ENCODE data around the gene CCL11. TPM values are rescaled to one million over a fixed set of nuclear protein-coding genes. Genes with fewer than 3 reads are reported as not detected.

CCL11 gene
- not detected for total RNA-seq (ENCODE audit: unreplicated experiment)
- long read RNA-seq: 0 reads

- no peaks in the 10 kb centered on the region for H3K4me1 Mint-ChIP-seq (ENCODE audit: unreplicated experiment)
- H3K27ac Mint-ChIP-seq (ENCODE audit: unreplicated experiment): no peak within 1 kb of the TSS
- H3K27me3 Mint-ChIP-seq (ENCODE audit: unreplicated experiment): peaks cover 3% of the 10 kb centered on the region
Observed at GRCh38 chr17:34285286-34285792, at the start of gene CCL11. TSS of gene CCL11 (plus strand) at chr17:34285742. CDS start at chr17:34285809, 67 bp downstream.

DNA sequence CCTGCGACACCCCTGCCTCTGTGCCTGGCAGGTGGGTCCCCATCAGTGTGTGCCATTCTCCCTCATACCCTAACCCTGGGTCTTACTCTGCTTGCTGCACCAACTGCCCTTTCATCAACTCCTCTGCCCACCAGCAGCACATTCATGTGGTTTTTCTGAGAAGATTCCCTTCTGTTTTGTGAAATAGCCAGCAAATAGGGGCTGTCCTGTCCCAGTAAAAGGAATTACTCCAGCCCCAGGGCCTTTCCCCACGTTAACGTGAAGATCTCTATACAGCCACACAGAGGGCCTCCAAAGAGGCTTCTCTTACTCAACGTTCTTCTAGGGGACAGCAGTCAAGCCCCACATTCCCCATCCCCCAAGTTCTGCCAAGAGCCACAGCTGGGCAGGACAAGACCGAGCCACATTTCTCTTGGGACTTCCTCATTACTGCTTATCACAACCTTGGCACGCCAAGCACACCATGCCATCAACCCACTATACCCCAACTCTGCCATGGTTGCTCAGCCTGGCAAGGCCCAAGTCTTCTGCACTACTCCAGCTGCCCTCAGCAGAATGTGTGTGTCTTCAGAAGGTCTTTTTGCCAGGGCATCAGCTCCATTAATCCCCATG lies 49.2 kb upstream of the CCL11 start:
- DNase-seq (ENCODE audit: low spot score): no peak
- TF ChIP-seq, protein P1, sequence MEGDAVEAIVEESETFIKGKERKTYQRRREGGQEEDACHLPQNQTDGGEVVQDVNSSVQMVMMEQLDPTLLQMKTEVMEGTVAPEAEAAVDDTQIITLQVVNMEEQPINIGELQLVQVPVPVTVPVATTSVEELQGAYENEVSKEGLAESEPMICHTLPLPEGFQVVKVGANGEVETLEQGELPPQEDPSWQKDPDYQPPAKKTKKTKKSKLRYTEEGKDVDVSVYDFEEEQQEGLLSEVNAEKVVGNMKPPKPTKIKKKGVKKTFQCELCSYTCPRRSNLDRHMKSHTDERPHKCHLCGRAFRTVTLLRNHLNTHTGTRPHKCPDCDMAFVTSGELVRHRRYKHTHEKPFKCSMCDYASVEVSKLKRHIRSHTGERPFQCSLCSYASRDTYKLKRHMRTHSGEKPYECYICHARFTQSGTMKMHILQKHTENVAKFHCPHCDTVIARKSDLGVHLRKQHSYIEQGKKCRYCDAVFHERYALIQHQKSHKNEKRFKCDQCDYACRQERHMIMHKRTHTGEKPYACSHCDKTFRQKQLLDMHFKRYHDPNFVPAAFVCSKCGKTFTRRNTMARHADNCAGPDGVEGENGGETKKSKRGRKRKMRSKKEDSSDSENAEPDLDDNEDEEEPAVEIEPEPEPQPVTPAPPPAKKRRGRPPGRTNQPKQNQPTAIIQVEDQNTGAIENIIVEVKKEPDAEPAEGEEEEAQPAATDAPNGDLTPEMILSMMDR (IDR thresholded peaks at IDR 0.05; ENCODE audit: unreplicated experiment): no peak
- H3K27ac Mint-ChIP-seq (ENCODE audit: unreplicated experiment): peak overlapping the region; percentile 70
- no peaks in the 10 kb centered on the region for H3K9me3 Mint-ChIP-seq (ENCODE audit: unreplicated experiment)
- no peaks in the 10 kb centered on the region for H3K36me3 Mint-ChIP-seq (ENCODE audit: low read depth, unreplicated experiment)
- H3K27me3 Mint-ChIP-seq (ENCODE audit: unreplicated experiment): peaks cover 3% of the 10 kb centered on the region
- peaks cover 54% of the 10 kb centered on the region for H3K4me1 Mint-ChIP-seq (ENCODE audit: unreplicated experiment)
- no peak overlapping the region for H3K4me3 Mint-ChIP-seq (ENCODE audit: unreplicated experiment)

More at GRCh38 chr17:34285286-34285792, at the start of gene CCL11:
- no peak within 1 kb of the TSS for H3K4me3 Mint-ChIP-seq (ENCODE audit: unreplicated experiment)
- DNase-seq (ENCODE audit: low spot score): no peak
- TF ChIP-seq, protein P1 (IDR thresholded peaks at IDR 0.05; ENCODE audit: unreplicated experiment): no peak
- no peaks in the 10 kb centered on the region for H3K9me3 Mint-ChIP-seq (ENCODE audit: unreplicated experiment)
- H3K36me3 Mint-ChIP-seq (ENCODE audit: low read depth, unreplicated experiment): no peaks in the 10 kb centered on the region

DNA sequence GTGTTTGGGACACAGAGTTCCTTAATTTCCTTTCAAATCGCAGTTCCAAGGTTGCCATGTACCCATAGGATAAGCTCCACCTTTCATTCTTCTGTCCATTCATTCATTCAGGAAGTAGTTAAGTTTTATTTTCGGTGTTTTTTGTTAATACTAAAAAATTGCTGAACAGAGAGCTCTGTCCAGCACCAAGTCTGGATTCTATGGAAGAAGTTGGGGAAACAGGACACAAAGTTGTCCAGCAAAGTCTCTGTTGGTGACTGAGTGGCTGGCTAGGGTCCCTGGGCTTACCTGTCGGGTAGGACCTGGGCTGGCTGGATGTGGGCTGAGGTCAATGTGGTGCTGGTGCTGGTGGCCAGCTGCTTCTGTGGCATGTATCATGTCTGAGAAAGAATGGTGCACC lies 48.1 kb upstream of the CCL11 start:
- DNase-seq (ENCODE audit: low spot score): no peak
- Mint-ChIP-seq H3K27me3 (ENCODE audit: unreplicated experiment) (peaks cover 3% of the 10 kb centered on the region), H3K9me3 (ENCODE audit: unreplicated experiment) (no peaks in the 10 kb centered on the region), H3K36me3 (ENCODE audit: low read depth, unreplicated experiment) (no peaks in the 10 kb centered on the region), H3K4me1 (ENCODE audit: unreplicated experiment) (peaks cover 58% of the 10 kb centered on the region), H3K27ac (ENCODE audit: unreplicated experiment) (no peak overlapping the region), H3K4me3 (ENCODE audit: unreplicated experiment) (no peak overlapping the region)
- TF ChIP-seq, protein P1 (IDR thresholded peaks at IDR 0.05; ENCODE audit: unreplicated experiment): no peak

- TF ChIP-seq, protein P1 (IDR thresholded peaks at IDR 0.05; ENCODE audit: unreplicated experiment): no peak
- Mint-ChIP-seq H3K4me3 (ENCODE audit: unreplicated experiment) (no peak overlapping the region), H3K4me1 (ENCODE audit: unreplicated experiment) (peaks cover 38% of the 10 kb centered on the region), H3K27me3 (ENCODE audit: unreplicated experiment) (peaks cover 3% of the 10 kb centered on the region), H3K9me3 (ENCODE audit: unreplicated experiment) (no peaks in the 10 kb centered on the region), H3K36me3 (ENCODE audit: low read depth, unreplicated experiment) (no peaks in the 10 kb centered on the region), H3K27ac (ENCODE audit: unreplicated experiment) (no peak overlapping the region)
- DNase-seq (ENCODE audit: low spot score): peak; percentile 31
Observed at GRCh38 chr17:34241062-34241461, 44.5 kb upstream of the CCL11 start.

DNA sequence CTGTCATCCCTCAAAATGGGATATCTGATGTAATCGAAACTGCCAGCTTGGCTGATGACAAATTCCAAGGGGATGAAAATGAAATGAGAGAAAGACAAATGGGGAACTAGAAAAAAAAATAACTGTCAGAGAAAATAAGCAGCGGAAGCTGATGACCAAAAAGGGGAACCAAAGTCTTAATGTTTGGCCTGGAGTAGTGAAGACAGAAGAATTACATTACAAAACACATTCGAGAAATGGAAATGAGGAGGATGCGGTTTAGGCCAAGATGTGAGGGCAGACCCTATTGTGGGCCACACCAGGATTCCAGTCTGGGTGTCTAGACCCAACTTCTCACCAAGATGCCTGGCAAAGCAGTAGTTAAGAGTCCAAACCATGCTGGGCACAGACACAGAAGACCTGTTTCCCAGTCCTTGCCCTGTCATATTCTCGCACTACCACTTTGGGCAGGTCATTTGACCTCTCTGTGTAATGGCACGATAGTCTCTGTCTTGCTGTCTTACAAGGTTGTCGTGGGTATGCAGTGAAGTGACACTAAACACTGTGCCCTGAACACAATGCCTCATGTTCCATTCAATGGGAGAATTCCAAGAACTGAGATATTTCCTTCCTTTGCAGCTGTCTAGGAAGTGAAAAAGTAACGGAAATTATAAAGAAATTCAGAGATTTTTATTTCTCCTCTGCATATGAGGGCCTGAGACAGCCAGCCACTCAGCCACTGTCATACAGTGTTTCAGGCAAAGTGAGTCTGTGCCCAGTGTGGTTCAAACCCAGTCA lies 42.8 kb upstream of the CCL11 start:
- Mint-ChIP-seq H3K27ac (ENCODE audit: unreplicated experiment) (peak overlapping the region; percentile 76), H3K4me3 (ENCODE audit: unreplicated experiment) (no peak overlapping the region), H3K4me1 (ENCODE audit: unreplicated experiment) (peaks cover 31% of the 10 kb centered on the region), H3K27me3 (ENCODE audit: unreplicated experiment) (no peaks in the 10 kb centered on the region), H3K9me3 (ENCODE audit: unreplicated experiment) (no peaks in the 10 kb centered on the region), H3K36me3 (ENCODE audit: low read depth, unreplicated experiment) (no peaks in the 10 kb centered on the region)
- DNase-seq (ENCODE audit: low spot score): no peak
- TF ChIP-seq, protein P1 (IDR thresholded peaks at IDR 0.05; ENCODE audit: unreplicated experiment): no peak

All from endothelial cell (in vitro differentiated cells).